ENCODE measurements around the gene ABCD1. TPM values are rescaled to one million over a fixed set of nuclear protein-coding genes. Genes with fewer than 3 reads are reported as not detected.

The ABCD1 gene
- total and polyA plus RNA-seq, 9 donors, result 7.2 to 11.4 (median 9.2) TPM

GRCh38 chrX:153762626-153763173 is 38.0 kb downstream of the ABCD1 start:
- Histone ChIP-seq H3K4me1 (ENCODE audit: control insufficient read depth, insufficient read depth, low read length) (peaks cover 14% of the 10 kb centered on the region), H3K36me3 (ENCODE audit: control insufficient read depth, insufficient read depth, low read length) (no peaks in the 10 kb centered on the region), H3K27ac (ENCODE audit: low read length) (no peak overlapping the region), H3K4me3 (ENCODE audit: low read length) (no peak overlapping the region), H3K27me3 (ENCODE audit: control insufficient read depth, insufficient read depth, low read length) (peaks cover 2% of the 10 kb centered on the region), H3K9me3 (replicated peaks; ENCODE audit: control insufficient read depth, low read depth, low read length) (no peaks in the 10 kb centered on the region)
- WGBS (ENCODE audit: insufficient coverage), result 81% methylated on average over 9 of the region's 14 CpGs
- DNase-seq, result no peak

DNA sequence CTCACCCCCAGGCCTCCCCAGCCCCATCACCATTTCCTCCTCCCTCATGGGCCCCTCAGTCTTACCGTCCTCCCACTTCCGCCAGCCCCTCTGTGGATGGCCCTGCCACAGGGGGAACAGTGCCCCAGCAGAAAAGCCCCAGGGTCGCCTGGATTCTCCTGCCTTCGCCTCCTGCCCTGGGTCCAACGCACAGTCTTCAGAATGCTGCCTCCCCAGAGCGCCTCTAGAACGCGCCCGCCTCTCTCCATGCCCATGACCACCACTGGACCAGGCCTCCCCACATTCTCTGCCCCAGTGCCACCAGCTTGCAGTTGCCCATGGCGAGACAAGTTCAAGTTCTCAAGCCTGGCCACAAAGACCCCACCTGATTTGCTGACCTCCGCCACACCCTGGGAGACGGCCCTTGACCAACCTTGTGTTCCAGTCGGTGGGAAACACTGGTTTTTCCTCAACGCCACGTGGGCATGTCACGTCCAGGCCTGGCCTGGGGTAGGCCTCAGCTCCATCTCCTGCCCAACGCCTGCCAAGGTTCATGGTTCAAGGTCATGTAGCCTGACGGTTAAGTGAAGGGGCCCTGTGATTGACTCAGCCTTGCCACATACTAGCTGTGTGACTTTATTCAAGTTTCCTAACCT is 38.8 kb downstream of the ABCD1 start:
- 84% methylated on average over 18 of the region's 18 CpGs for WGBS (ENCODE audit: insufficient coverage)

GRCh38 chrX:153763989-153764755 is 39.5 kb downstream of the ABCD1 start, which contains the start of gene PLXNB3:
PLXNB3 (plus strand) TSS chrX:153764249; CDS start chrX:153765536, 1,287 bp downstream.
- DNase-seq, result peak; percentile 60
- Histone ChIP-seq H3K4me3 (ENCODE audit: low read length) (no peak within 1 kb of the TSS), H3K27me3 (ENCODE audit: control insufficient read depth, insufficient read depth, low read length) (peaks cover 2% of the 10 kb centered on the region), H3K4me1 (ENCODE audit: control insufficient read depth, insufficient read depth, low read length) (peaks cover 14% of the 10 kb centered on the region), H3K9me3 (replicated peaks; ENCODE audit: control insufficient read depth, low read depth, low read length) (no peaks in the 10 kb centered on the region), H3K27ac (ENCODE audit: low read length) (no peak within 1 kb of the TSS), H3K36me3 (ENCODE audit: control insufficient read depth, insufficient read depth, low read length) (no peaks in the 10 kb centered on the region)
- WGBS (ENCODE audit: insufficient coverage), result 28% methylated on average over 18 of the region's 26 CpGs

More for the DNA sequence above, 38.8 kb downstream of the ABCD1 start:
- no peak overlapping the region for H3K27ac ChIP-seq (ENCODE audit: low read length)
- no peaks in the 10 kb centered on the region for H3K9me3 ChIP-seq (replicated peaks; ENCODE audit: control insufficient read depth, low read depth, low read length)
- peaks cover 14% of the 10 kb centered on the region for H3K4me1 ChIP-seq (ENCODE audit: control insufficient read depth, insufficient read depth, low read length)
- no peak overlapping the region for H3K4me3 ChIP-seq (ENCODE audit: low read length)
- H3K36me3 ChIP-seq (ENCODE audit: control insufficient read depth, insufficient read depth, low read length), result no peaks in the 10 kb centered on the region
- peaks cover 2% of the 10 kb centered on the region for H3K27me3 ChIP-seq (ENCODE audit: control insufficient read depth, insufficient read depth, low read length)
- no peak for DNase-seq

GRCh38 chrX:153764786-153765137 is 40.1 kb downstream of the ABCD1 start:
- H3K27ac ChIP-seq (ENCODE audit: low read length), result no peak overlapping the region
- H3K4me1 ChIP-seq (ENCODE audit: control insufficient read depth, insufficient read depth, low read length), result peaks cover 14% of the 10 kb centered on the region
- DNase-seq, result no peak
- H3K27me3 ChIP-seq (ENCODE audit: control insufficient read depth, insufficient read depth, low read length), result peaks cover 2% of the 10 kb centered on the region
- no peaks in the 10 kb centered on the region for H3K9me3 ChIP-seq (replicated peaks; ENCODE audit: control insufficient read depth, low read depth, low read length)
- H3K4me3 ChIP-seq (ENCODE audit: low read length), result no peak overlapping the region
- WGBS (ENCODE audit: insufficient coverage), result 89% methylated on average over 5 of the region's 7 CpGs
- no peaks in the 10 kb centered on the region for H3K36me3 ChIP-seq (ENCODE audit: control insufficient read depth, insufficient read depth, low read length)

DNA sequence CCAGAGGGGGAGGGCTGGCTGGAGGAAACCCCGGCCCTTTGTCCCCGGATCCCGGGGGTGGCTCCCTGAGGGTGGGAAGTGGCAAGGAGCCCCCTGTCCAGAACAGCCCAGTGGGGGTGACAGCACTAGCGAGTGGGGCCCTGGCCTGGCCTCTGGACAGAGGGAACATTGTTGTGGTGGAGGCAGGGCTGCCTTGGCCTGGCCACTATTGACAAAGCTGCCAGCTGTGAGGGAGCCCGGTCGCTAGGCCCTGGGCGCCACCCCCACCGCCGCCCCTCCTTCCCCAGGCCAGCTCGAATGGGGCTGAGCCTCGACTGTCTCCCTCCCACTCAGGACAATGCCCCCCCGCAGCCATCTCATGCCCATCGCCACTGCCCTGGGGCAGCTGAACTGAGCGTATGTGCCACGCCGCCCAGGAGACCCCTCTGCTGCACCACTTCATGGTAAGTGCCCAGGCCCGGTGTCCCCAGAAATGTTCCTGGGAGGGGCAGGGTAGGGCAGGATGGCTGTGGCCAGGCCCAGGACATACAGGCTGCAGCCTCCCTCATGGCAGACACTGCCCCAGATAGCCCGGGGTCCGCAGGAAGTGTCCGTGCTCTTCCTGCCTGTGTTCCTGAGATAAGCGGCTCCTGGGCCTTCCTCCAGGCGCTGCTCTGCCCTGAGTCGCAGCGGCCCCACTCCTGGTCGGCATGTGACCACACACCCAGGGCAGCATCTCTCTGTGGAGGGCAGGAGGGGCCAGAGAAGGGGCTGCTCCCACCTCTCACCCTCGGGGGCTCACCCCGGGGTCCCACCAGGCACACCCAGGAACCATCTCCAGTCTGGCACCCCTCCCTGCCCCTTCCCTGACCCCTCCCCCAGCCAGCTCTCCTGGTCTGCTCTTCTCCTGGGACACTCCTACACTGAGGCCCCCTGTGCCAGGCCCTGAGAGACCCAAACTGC is 40.8 kb downstream of the ABCD1 start:
- DNase-seq, result no peak
- Histone ChIP-seq H3K4me1 (ENCODE audit: control insufficient read depth, insufficient read depth, low read length) (peaks cover 14% of the 10 kb centered on the region), H3K27me3 (ENCODE audit: control insufficient read depth, insufficient read depth, low read length) (peaks cover 2% of the 10 kb centered on the region), H3K27ac (ENCODE audit: low read length) (no peak overlapping the region), H3K4me3 (ENCODE audit: low read length) (no peak overlapping the region), H3K36me3 (ENCODE audit: control insufficient read depth, insufficient read depth, low read length) (no peaks in the 10 kb centered on the region), H3K9me3 (replicated peaks; ENCODE audit: control insufficient read depth, low read depth, low read length) (no peaks in the 10 kb centered on the region)
- WGBS (ENCODE audit: insufficient coverage), result 86% methylated on average over 20 of the region's 27 CpGs

GRCh38 chrX:153766098-153766817 is 41.6 kb downstream of the ABCD1 start:
- no peak overlapping the region for H3K27ac ChIP-seq (ENCODE audit: low read length)
- no peak overlapping the region for H3K4me3 ChIP-seq (ENCODE audit: low read length)
- H3K27me3 ChIP-seq (ENCODE audit: control insufficient read depth, insufficient read depth, low read length), result peaks cover 2% of the 10 kb centered on the region
- peak; percentile 30 for DNase-seq
- H3K9me3 ChIP-seq (replicated peaks; ENCODE audit: control insufficient read depth, low read depth, low read length), result no peaks in the 10 kb centered on the region
- peaks cover 14% of the 10 kb centered on the region for H3K4me1 ChIP-seq (ENCODE audit: control insufficient read depth, insufficient read depth, low read length)
- 62% methylated on average over 16 of the region's 21 CpGs for WGBS (ENCODE audit: insufficient coverage)
- H3K36me3 ChIP-seq (ENCODE audit: control insufficient read depth, insufficient read depth, low read length), result no peaks in the 10 kb centered on the region

DNA sequence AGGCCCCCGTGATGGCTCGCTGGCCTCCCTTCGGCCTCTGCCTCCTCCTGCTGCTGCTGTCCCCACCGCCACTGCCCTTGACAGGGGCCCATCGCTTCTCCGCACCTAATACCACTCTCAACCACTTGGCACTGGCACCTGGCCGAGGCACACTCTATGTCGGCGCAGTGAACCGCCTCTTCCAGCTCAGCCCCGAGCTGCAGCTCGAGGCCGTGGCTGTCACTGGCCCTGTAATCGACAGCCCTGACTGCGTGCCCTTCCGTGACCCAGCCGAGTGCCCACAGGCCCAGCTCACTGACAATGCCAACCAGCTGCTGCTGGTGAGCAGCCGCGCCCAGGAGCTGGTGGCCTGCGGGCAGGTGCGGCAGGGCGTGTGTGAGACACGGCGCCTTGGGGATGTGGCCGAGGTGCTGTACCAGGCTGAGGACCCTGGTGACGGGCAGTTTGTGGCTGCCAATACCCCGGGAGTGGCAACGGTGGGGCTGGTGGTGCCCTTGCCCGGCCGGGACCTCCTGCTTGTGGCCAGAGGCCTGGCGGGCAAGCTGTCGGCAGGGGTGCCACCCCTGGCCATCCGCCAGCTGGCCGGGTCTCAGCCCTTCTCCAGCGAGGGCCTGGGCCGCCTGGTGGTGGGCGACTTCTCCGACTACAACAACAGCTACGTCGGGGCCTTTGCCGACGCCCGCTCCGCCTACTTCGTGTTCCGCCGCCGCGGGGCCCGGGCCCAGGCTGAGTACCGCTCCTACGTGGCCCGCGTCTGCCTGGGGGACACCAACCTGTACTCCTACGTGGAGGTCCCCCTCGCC is 42.4 kb downstream of the ABCD1 start:
- DNase-seq, result peak; percentile 2
- H3K27me3 ChIP-seq (ENCODE audit: control insufficient read depth, insufficient read depth, low read length), result peaks cover 2% of the 10 kb centered on the region
- peaks cover 14% of the 10 kb centered on the region for H3K4me1 ChIP-seq (ENCODE audit: control insufficient read depth, insufficient read depth, low read length)
- no peaks in the 10 kb centered on the region for H3K36me3 ChIP-seq (ENCODE audit: control insufficient read depth, insufficient read depth, low read length)
- no peak overlapping the region for H3K27ac ChIP-seq (ENCODE audit: low read length)
- 79% methylated on average over 56 of the region's 56 CpGs for WGBS (ENCODE audit: insufficient coverage)
- no peak overlapping the region for H3K4me3 ChIP-seq (ENCODE audit: low read length)
- no peaks in the 10 kb centered on the region for H3K9me3 ChIP-seq (replicated peaks; ENCODE audit: control insufficient read depth, low read depth, low read length)

DNA sequence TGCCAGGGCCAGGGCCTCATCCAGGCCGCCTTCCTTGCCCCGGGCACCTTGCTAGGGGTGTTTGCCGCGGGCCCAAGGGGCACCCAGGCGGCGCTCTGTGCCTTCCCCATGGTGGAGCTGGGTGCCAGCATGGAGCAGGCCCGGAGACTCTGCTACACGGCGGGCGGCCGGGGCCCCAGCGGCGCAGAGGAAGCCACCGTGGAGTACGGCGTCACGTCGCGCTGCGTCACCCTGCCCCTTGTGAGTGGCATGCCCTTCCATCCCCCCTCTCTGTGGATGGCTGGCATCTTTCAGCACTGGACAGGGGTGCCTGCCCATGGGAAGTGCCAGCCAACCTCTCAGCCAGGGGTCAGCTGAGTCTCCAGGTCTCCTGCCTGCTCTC is 43.0 kb downstream of the ABCD1 start:
- no peaks in the 10 kb centered on the region for H3K36me3 ChIP-seq (ENCODE audit: control insufficient read depth, insufficient read depth, low read length)

More for the DNA sequence above, 43.0 kb downstream of the ABCD1 start:
- Histone ChIP-seq H3K27me3 (ENCODE audit: control insufficient read depth, insufficient read depth, low read length) (peaks cover 2% of the 10 kb centered on the region), H3K9me3 (replicated peaks; ENCODE audit: control insufficient read depth, low read depth, low read length) (no peaks in the 10 kb centered on the region), H3K4me3 (ENCODE audit: low read length) (no peak overlapping the region), H3K27ac (ENCODE audit: low read length) (no peak overlapping the region), H3K4me1 (ENCODE audit: control insufficient read depth, insufficient read depth, low read length) (peaks cover 14% of the 10 kb centered on the region)
- DNase-seq, result no peak
- 91% methylated on average over 20 of the region's 20 CpGs for WGBS (ENCODE audit: insufficient coverage)
